Neural cell (in vitro differentiated cells): ENCODE results near the gene TEAD4.

Experiments used
- EP300 ChIP-seq: fragments of 450-650 bp; conservative IDR thresholded peaks from 2 replicates; pipeline ENCODE4 v1.6.1; 2014; ENCODE audit warnings: antibody characterized with exemption, mild to moderate bottlenecking, moderate library complexity; ENCODE audit not compliant: poor library complexity, severe bottlenecking
- EZH2 ChIP-seq: fragments of 200-600, 300-800 bp; shearing (Covaris generic), sonication (generic); IDR thresholded peaks from 2 replicates; pipeline ENCODE4 v1.6.1; 2014; ENCODE audit warnings: antibody characterized with exemption, low read length, borderline replicate concordance, mild to moderate bottlenecking; ENCODE audit not compliant: insufficient read depth, poor library complexity, severe bottlenecking
- POLR2AphosphoS5 ChIP-seq: IDR thresholded peaks from 2 replicates; pipeline ENCODE4 v1.6.1; 2012
- RAD21 ChIP-seq: fragments of 450-650 bp; conservative IDR thresholded peaks from 2 replicates; pipeline ENCODE4 v1.6.1; 2014; ENCODE audit warnings: antibody characterized with exemption, mild to moderate bottlenecking, moderate library complexity
- TAF1 ChIP-seq: IDR thresholded peaks from 2 replicates; pipeline ENCODE4 v1.6.1; 2012; ENCODE audit warnings: low read depth
- TF ChIP-seq, protein P1 (sequence below): fragments of 450-650 bp; IDR thresholded peaks from 2 replicates; pipeline ENCODE4 v1.5.1; 2014; ENCODE audit warnings: antibody characterized with exemption, mild to moderate bottlenecking, moderate library complexity; ENCODE audit not compliant: poor library complexity, severe bottlenecking

DNA sequence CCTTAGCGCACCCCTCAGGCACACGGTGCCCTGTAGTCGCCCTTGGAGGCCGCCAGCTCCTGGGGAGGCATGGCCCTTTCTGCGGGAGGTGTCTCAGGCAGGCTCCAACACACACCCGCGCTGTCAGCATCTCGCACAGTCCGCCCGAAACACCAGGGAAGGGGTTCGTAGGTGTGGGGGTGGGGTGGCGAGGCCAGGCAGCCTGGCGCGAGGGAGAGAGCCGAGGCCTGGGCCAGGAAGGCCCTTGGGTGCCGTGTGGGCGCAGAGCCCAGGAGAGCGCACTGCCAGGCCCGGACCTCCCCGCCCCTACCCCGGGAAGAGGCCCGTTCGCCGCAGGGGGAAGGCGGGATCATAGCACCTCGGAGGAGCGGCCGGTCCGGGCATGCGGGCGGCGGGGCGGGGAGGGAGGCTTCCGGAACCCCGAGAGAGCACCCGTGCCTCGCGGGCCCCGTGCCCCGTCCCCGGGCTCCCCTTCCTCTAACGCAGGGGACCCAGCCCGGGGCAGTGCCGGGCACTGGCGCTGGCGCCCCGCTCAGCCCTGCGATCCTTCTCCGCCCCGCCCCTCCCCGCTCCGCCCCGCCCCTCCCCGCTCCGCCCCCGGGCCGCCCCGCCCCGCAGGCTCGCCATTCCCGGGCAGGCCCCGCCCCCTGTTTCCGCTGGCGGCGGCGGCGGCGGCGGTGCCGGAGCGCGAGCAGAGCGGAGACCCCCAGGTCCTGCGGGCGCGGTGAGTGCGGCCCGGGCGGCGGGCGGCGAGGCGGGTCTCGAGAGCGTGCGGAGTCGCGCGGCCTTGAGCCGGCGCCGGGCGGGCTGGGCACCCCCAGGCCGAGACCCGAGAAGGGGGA lies 117.8 kb downstream of the TEAD4 start, which contains the start of gene TSPAN9:
- TF ChIP-seq, protein P1, sequence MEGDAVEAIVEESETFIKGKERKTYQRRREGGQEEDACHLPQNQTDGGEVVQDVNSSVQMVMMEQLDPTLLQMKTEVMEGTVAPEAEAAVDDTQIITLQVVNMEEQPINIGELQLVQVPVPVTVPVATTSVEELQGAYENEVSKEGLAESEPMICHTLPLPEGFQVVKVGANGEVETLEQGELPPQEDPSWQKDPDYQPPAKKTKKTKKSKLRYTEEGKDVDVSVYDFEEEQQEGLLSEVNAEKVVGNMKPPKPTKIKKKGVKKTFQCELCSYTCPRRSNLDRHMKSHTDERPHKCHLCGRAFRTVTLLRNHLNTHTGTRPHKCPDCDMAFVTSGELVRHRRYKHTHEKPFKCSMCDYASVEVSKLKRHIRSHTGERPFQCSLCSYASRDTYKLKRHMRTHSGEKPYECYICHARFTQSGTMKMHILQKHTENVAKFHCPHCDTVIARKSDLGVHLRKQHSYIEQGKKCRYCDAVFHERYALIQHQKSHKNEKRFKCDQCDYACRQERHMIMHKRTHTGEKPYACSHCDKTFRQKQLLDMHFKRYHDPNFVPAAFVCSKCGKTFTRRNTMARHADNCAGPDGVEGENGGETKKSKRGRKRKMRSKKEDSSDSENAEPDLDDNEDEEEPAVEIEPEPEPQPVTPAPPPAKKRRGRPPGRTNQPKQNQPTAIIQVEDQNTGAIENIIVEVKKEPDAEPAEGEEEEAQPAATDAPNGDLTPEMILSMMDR = peak; percentile 15
- TF ChIP-seq EZH2 (no peak), EP300 (no peak), RAD21 (peak; percentile 11), POLR2AphosphoS5 (no peak), TAF1 (no peak)
